Fibroblast of peridontal ligament (primary cell): ENCODE data around the gene CHPF.
A peak's percentile ranks its signal among the peaks of the same experiment; 100 is the strongest.

ENCODE experiments used
- DNase-seq: peaks from one replicate; pipeline ENCODE4 v3.0.0-alpha.2; 2010; ENCODE audit errors: extremely low read depth

The CHPF gene

GRCh38 chr2:219513787-219514186 is 29.8 kb downstream of the CHPF start:
- no peak for DNase-seq

- no peak for DNase-seq
Measured at GRCh38 chr2:219512524-219513216, 30.9 kb downstream of the CHPF start.

- DNase-seq: no peak
Measured at GRCh38 chr2:219511547-219512325, 31.9 kb downstream of the CHPF start.

DNA sequence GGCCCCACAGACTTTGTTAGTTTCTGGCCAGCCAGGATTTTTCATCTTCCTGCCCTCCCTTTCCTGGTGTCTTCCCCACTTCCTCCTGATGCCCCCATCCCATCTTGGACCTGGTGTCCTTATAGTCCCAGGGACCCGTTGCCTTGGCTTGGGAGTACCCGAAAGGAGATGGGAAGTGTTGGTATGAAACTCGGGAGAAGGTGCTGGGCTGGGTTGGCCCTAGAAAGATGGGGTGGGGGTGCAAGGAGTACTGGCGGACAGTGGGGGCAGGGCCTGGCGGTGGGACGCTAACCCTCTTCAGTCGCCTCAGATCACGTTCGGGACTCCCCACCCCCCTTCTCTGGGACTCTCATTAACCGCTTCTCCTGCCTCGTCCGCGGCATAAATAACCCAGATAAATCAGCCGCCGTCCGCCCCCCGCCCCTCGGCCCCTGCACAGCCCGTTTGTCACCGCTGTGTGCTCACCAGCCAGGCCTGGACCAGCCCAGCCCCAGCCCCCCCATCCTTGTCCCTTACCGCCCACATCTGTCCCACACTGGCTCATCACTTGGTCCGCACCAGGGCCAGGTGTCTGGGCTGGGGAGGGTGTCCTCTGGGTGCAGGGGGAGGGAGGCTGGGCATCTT is 33.0 kb downstream of the CHPF start:
- no peak for DNase-seq

- peak; percentile 45 for DNase-seq
Measured at GRCh38 chr2:219509780-219510511, 33.7 kb downstream of the CHPF start.

DNA sequence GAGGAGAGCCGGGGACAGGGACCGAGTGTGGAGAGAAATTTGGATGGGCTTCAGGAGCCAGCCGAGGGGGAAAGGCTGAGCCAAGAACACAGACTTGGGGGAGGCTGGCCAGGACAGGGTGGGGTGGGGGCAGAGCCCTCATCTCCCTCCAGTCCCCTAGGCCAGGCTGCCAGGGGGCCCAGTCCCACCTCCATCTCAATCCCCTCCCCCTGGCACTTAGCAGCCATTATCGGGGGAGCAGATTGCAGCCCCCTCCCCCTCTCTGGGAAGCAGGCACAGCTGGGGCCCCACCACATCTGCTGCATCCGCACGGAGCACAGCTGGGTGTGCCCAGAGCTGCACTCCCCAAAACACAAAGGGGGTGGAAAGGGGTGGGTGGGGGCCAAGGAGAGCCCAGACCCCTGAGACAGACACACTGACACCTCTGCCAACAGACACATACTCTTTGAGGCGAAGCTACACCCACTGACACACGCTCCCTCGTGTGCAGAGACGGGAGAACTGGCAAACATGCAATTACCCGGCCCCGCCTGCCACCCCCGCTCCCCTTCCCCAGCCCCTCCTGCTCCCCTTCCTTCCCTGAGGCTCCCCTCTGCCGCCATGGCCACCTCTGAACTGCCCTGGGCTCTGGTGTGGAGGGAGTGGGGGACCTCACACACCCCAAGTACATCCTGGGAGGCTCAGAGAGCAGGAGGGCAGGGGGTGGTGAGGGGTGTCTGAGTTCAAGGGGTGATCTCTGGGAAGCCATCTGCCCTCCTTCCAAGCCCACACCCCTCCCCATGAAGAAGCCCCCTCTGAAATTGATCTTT is 34.4 kb downstream of the CHPF start:
- DNase-seq: no peak

- no peak for DNase-seq
Measured at GRCh38 chr2:219508444-219508734, 35.2 kb downstream of the CHPF start.

- DNase-seq: no peak
Measured at GRCh38 chr2:219507581-219508443, 35.8 kb downstream of the CHPF start.

DNA sequence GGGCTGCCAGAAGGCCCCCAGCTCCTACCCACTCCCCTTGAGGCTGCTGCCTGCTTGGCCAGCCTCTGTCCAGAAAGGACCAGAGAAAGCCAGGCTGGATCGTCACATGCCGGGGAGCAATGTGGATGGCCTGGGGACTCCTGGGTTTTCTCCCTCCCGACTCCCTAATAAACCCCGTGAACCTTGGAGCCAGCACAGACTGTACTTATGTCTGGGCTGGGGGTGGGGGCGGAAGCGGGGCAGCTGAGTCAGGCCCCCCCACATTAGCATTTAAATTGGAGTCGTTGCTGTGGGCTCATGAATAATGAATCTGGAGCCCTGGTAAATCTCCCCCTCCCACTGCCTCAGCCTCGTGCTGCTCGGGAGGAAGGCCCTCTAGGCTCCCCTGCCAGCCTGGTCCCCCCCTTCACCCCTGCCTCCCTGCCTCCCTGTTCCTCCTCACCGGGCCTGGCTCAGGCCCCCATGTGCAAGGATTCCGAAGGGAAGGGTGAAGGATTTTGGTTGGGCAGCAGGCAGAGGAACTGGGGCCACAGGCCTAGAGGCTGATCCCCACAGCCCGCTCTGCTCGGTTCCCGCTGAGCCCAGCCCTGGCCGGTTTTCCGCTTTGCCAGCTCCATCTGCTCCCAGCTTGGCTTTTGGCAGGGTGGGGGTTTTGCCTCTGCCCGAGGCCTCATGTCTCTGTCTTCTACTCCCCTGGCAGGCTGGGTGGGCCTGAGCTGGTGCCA is 36.6 kb downstream of the CHPF start:
- no peak for DNase-seq

GRCh38 chr2:219506153-219506801 is 37.3 kb downstream of the CHPF start:
- DNase-seq: no peak

DNA sequence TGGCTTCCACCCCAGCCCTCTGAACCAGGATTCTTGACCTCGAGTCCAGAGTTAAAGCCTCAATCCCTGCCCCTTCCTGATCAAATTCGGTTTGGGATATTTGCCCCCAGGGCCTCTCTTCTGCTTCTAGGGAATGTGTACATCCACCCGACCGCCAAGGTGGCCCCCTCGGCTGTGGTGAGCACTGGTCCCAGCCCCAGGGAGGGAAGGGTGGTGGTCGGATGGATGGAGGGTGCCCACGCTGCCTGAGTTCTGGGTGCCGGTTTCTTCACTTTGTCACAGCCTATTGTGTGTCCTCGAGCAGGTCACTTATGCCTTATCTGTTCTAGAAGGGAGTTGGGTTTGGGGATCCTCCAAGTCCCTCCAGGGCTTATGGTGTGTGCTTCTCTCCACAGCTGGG is 38.0 kb downstream of the CHPF start:
- no peak for DNase-seq

- DNase-seq: no peak
Measured at GRCh38 chr2:219502618-219503017, 41.0 kb downstream of the CHPF start.

GRCh38 chr2:219501849-219502248 is 41.8 kb downstream of the CHPF start:
- no peak for DNase-seq

DNA sequence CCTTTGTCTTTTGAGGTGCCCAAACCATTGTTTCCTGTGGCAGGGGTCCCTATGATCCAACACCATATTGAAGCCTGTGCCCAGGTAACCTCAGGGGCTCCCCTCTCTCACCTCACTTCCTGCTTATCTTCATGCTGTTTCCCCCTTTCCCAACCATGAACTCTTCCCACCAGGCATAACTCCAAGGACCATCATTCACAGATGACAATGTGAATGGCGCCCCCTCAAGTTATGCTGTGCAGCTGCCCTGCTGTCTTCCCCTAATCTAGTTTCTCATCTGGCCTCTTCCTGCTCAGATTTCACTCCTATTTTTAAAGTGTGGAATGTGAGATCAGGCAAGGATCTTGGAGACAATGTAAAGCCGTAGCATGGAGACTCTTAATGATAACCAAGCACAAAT is 43.5 kb downstream of the CHPF start:
- DNase-seq: peak; percentile 29

- DNase-seq: no peak
Measured at GRCh38 chr2:219499555-219499954, 44.1 kb downstream of the CHPF start.

DNA sequence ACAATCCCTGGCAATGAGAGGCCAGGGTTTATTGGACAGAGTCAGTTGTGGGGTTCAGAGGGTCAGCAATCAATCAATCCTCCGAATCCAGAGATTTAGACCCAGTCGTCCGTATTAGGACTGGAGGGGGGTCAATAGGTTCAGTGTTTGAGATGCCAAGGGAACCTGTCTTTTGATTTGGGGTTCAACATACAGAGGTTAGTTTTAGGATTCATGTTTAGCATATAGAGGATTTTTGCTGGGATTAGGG is 44.6 kb downstream of the CHPF start:
- DNase-seq: no peak

DNA sequence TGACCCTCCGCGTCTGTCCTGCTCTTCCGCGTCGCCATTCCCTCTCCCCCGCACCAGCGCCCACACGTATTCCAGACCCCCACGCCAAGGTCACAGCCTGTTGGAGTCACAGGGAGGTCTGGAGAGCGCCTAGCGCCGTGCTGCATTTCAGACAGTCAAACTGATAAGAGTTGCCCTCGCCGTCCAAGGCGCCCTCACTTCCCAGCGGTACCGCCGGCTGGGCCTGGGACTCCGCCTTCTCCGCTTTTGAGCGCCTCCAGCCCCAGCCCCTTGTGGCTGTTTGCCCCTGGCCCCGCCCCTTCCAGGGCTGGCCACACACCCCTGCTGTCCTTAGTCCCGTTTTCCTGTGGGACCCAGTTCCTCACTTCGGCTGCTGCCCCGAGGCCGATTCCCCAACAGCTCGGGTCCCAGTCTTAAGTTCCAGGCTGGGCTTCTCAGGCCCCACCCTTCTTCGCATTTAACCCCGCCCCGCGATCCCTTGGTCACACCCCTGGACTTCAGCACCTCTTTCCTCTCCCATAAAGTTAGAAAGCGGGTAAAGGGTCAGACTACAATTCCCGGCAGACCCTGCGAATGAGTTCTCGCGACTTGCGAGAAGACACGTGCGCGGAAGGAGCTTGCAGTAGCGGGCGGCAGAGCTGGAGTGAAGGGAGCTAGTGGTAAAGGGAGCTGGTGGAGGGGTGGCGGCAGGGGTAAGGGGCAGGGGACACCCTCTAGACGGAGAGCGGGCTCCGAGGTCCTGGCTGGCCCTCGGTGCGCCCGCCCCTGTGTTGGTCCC is 45.1 kb downstream of the CHPF start, which contains the start of gene GMPPA:
Gene GMPPA (plus strand): TSS at position 612 of the 778 bp plus-strand sequence. CDS start 1,085 bp downstream, outside the sequence.
- DNase-seq: peak; percentile 99

GRCh38 chr2:219497495-219498279 is 45.9 kb downstream of the CHPF start:
- DNase-seq: peak; percentile 62
